Measurements from ENCODE around the gene CDR2L.

Gene CDR2L

DNA sequence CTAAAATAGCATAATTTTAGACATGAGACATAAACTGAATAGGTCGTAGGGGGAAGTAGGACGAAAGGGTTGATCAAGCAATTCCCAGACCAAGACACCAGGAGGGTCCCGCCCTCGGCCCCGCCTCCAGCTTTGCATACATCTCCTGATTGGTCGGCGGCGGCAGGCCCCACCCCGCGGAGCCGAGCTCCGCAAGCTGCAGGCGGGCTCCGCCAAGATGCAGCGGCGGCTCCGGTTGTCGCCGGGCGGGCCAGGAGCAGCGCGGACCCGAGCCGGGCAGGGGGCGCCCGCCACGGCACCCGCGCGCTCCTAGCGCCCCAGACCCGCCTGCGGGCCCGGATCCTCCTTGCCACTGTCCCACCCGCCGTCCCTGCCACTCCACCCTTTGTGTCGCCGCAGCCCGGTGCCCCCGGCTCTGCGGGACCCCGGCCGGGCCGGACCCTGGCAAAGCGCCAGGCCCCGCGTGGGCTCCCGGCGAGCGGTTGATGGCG is at the start of gene CDR2L:
CDR2L (plus strand) TSS at position 215 of the 491 bp plus-strand sequence. CDS start 412 bp downstream, outside the sequence.
- peak within 1 kb of the TSS; percentile 41 for H3K4me3 ChIP-seq (ENCODE audit: low read depth, low read length)
- TF ChIP-seq, protein P1, sequence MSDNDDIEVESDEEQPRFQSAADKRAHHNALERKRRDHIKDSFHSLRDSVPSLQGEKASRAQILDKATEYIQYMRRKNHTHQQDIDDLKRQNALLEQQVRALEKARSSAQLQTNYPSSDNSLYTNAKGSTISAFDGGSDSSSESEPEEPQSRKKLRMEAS (IDR thresholded peaks at IDR 0.05; ENCODE audit: low read depth, low read length), result no peak
- TF ChIP-seq POLR2A (IDR thresholded peaks at IDR 0.05; ENCODE audit: extremely low read depth, insufficient read length), result peak; percentile 62
- peak; percentile 95 for DNase-seq (ENCODE audit: low read depth)

DNA sequence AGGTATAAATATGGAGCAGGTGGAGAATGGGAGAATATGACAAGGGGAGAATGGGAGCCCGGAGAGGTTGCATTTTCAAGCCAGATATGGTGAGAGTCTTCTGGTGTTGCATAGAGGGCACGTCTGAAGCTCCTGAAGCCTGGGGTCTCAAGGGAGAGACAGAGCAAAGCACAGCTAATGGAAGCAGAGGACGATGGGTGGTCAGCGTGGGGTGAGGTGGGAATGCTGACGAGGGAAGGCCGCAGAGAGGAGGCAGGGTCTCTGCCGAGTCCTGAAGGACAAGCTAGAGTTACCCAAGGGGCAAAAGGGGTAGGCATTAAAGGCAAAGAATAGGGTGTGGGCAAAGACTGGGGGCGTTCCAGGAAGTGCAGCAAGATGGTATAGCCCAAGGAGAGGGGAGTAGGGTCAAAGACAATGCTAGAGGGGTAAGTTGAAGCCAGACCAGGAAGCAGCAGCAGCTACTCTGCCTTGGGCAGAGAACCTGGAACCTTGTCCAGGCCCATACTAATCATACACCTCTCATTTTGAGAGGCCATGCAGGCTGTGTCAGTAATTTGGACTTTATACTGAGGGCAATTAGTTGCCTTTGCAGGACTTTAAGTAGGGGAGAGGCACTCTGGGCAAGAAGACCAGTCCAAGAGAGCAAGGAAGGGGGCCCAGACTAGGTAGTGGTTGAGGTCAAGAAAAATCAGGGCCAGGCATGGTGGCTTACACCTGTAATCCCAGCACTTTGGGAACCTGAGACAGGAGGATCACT is 49.1 kb upstream of the CDR2L start:
- H3K4me3 ChIP-seq (ENCODE audit: low read depth, low read length), result no peak overlapping the region
- DNase-seq (ENCODE audit: low read depth), result no peak
- TF ChIP-seq MYC (IDR thresholded peaks at IDR 0.05; ENCODE audit: low read depth, low read length) (no peak), POLR2A (IDR thresholded peaks at IDR 0.05; ENCODE audit: extremely low read depth, insufficient read length) (no peak)
- TF ChIP-seq, protein P2, sequence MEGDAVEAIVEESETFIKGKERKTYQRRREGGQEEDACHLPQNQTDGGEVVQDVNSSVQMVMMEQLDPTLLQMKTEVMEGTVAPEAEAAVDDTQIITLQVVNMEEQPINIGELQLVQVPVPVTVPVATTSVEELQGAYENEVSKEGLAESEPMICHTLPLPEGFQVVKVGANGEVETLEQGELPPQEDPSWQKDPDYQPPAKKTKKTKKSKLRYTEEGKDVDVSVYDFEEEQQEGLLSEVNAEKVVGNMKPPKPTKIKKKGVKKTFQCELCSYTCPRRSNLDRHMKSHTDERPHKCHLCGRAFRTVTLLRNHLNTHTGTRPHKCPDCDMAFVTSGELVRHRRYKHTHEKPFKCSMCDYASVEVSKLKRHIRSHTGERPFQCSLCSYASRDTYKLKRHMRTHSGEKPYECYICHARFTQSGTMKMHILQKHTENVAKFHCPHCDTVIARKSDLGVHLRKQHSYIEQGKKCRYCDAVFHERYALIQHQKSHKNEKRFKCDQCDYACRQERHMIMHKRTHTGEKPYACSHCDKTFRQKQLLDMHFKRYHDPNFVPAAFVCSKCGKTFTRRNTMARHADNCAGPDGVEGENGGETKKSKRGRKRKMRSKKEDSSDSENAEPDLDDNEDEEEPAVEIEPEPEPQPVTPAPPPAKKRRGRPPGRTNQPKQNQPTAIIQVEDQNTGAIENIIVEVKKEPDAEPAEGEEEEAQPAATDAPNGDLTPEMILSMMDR (IDR thresholded peaks at IDR 0.05; ENCODE audit: low read depth, low read length), result no peak
- TF ChIP-seq, protein P1 (IDR thresholded peaks at IDR 0.05; ENCODE audit: low read depth, low read length), result no peak

DNA sequence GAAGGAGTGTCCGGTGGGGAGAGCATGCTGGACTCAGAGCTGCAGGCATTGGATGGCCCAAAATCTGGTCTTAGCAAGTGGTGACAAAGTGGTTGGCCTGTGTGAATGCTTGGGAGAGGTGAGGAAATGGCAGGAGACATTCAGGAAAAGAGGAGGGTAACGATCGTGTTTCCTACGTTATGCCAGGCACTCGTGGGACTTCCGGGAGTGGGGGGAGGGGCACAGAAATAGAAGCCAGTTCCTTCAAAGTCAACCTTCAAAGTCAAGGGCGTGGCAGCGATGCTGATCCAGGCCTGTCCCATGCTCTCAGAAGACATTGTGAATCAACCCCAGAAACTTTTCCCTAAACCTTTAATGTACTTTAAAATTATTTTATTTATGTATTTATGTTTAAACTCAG is 47.9 kb upstream of the CDR2L start:
- TF ChIP-seq, protein P1 (IDR thresholded peaks at IDR 0.05; ENCODE audit: low read depth, low read length), result no peak
- no peak for TF ChIP-seq POLR2A (IDR thresholded peaks at IDR 0.05; ENCODE audit: extremely low read depth, insufficient read length)
- DNase-seq (ENCODE audit: low read depth), result no peak
- no peak overlapping the region for H3K4me3 ChIP-seq (ENCODE audit: low read depth, low read length)

DNA sequence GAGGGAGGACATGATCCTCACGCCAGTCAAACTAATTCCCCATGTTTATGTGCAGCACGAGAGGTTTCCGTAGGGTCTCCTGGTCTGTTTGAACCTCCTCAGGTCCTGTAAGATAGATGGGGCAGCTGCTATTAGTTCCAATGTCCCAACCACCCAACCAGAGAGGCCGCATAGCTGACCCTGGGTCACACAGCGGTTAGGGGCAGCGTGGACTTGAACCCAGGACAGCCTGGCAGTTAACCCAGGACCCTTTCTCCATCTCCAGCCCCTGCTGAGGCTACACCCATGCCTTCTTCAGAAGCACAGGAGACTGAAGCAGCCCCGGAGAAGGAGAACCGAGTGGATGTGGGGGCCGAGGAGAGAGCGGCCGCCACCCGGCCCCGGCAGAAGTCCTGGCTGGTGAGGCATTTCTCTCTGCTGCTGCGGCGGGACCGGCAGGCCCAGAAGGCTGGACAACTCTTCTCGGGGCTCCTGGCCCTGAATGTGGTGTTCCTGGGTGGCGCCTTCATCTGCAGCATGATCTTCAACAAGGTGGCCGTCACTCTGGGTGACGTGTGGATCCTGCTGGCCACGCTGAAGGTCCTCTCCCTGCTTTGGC is 46.2 kb upstream of the CDR2L start:
- no peak for TF ChIP-seq MYC (IDR thresholded peaks at IDR 0.05; ENCODE audit: low read depth, low read length)
- TF ChIP-seq, protein P1 (IDR thresholded peaks at IDR 0.05; ENCODE audit: low read depth, low read length), result no peak
- TF ChIP-seq, protein P2 (IDR thresholded peaks at IDR 0.05; ENCODE audit: low read depth, low read length), result no peak
- no peak for TF ChIP-seq POLR2A (IDR thresholded peaks at IDR 0.05; ENCODE audit: extremely low read depth, insufficient read length)
- no peak for DNase-seq (ENCODE audit: low read depth)
- H3K4me3 ChIP-seq (ENCODE audit: low read depth, low read length), result no peak overlapping the region

DNA sequence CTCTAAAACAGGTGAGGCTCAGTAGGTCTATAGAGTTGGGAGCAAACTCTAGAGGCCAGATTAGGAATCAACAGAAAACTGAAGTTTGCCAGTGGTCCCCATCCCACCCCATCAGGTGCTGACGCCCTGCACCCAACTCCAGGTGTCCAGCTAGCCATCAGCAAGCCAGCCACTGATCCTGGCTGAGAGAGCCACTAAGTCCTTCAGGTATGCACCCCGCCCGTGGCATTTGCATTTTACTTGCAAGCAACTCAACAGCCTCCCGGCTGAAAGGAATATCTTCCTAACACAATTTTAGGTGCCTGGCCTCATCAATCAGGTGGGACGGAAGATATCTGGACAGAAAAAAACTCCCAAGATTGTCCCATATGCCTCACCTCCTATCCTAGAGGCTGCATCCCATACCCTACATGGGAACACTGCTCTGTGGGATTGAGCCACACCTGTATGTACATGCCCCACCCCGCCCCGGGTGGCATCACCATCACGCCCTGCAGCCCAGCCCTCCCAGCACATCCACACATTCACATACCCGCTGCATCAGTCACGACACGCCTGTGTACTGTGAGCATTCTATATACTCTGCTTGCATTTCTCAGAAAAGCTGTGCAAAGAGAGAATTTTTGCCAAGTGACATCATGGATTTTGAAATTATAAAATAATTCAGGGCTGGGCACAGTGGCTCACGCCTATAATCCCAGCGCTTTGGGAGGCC is 43.5 kb upstream of the CDR2L start:
- TF ChIP-seq, protein P1 (IDR thresholded peaks at IDR 0.05; ENCODE audit: low read depth, low read length), result no peak
- TF ChIP-seq, protein P2 (IDR thresholded peaks at IDR 0.05; ENCODE audit: low read depth, low read length), result no peak
- TF ChIP-seq MYC (IDR thresholded peaks at IDR 0.05; ENCODE audit: low read depth, low read length) (no peak), POLR2A (IDR thresholded peaks at IDR 0.05; ENCODE audit: extremely low read depth, insufficient read length) (no peak)
- no peak for DNase-seq (ENCODE audit: low read depth)

DNA sequence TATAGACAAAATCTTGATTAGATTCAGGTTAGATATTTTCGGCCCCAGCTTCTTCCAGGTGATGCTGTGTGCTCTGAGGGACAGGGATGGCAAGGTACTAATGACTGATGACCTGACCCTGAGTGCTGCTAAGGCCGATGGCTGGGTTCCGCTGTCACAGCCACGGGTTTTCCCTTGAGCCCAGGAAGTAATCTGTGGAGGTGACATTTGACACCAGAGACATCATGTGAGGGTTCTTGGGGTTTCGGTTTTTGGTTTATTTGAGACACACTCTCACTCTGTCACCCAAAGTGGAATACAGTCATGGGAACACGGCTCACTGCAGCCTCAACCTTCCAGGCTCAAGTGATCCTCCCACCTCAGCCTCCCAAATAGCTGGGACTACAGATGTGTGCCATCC is 41.9 kb upstream of the CDR2L start:
- TF ChIP-seq MYC (IDR thresholded peaks at IDR 0.05; ENCODE audit: low read depth, low read length) (no peak), POLR2A (IDR thresholded peaks at IDR 0.05; ENCODE audit: extremely low read depth, insufficient read length) (no peak)
- TF ChIP-seq, protein P2 (IDR thresholded peaks at IDR 0.05; ENCODE audit: low read depth, low read length), result no peak
- TF ChIP-seq, protein P1 (IDR thresholded peaks at IDR 0.05; ENCODE audit: low read depth, low read length), result no peak
- no peak overlapping the region for H3K4me3 ChIP-seq (ENCODE audit: low read depth, low read length)
- no peak for DNase-seq (ENCODE audit: low read depth)

More for the DNA sequence above, 43.5 kb upstream of the CDR2L start:
- no peak overlapping the region for H3K4me3 ChIP-seq (ENCODE audit: low read depth, low read length)
